ENCODE results near the gene PDE3B.
A peak's percentile ranks its signal among the peaks of the same experiment; 100 is the strongest.

Gene PDE3B

DNA sequence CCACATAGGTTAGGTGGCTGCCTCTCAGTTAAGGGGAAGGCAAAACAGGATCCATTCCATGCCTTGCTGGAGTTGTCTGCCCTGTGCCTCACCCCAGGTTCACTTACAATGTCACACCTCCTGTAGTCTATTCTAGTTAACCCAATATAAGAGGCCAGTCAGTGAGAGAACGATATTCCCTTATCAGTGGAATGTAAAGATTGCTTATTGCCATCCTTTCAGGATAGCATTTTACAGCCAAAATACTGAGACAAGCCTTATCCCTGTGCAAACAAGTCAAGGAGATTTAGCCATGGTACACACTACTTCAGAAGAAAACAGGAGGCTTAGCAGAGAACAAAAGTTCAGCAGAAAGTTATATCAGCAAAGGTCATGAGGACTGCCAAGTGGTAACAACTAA is 242.9 kb downstream of the PDE3B start:
- TF ChIP-seq, protein P1, sequence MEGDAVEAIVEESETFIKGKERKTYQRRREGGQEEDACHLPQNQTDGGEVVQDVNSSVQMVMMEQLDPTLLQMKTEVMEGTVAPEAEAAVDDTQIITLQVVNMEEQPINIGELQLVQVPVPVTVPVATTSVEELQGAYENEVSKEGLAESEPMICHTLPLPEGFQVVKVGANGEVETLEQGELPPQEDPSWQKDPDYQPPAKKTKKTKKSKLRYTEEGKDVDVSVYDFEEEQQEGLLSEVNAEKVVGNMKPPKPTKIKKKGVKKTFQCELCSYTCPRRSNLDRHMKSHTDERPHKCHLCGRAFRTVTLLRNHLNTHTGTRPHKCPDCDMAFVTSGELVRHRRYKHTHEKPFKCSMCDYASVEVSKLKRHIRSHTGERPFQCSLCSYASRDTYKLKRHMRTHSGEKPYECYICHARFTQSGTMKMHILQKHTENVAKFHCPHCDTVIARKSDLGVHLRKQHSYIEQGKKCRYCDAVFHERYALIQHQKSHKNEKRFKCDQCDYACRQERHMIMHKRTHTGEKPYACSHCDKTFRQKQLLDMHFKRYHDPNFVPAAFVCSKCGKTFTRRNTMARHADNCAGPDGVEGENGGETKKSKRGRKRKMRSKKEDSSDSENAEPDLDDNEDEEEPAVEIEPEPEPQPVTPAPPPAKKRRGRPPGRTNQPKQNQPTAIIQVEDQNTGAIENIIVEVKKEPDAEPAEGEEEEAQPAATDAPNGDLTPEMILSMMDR (conservative IDR thresholded peaks at IDR 0.05; ENCODE audit: low read length), result no peak
- H3K4me3 ChIP-seq (ENCODE audit: low read length), result no peak overlapping the region
- no peak for DNase-seq (ENCODE audit: low read depth)

DNA sequence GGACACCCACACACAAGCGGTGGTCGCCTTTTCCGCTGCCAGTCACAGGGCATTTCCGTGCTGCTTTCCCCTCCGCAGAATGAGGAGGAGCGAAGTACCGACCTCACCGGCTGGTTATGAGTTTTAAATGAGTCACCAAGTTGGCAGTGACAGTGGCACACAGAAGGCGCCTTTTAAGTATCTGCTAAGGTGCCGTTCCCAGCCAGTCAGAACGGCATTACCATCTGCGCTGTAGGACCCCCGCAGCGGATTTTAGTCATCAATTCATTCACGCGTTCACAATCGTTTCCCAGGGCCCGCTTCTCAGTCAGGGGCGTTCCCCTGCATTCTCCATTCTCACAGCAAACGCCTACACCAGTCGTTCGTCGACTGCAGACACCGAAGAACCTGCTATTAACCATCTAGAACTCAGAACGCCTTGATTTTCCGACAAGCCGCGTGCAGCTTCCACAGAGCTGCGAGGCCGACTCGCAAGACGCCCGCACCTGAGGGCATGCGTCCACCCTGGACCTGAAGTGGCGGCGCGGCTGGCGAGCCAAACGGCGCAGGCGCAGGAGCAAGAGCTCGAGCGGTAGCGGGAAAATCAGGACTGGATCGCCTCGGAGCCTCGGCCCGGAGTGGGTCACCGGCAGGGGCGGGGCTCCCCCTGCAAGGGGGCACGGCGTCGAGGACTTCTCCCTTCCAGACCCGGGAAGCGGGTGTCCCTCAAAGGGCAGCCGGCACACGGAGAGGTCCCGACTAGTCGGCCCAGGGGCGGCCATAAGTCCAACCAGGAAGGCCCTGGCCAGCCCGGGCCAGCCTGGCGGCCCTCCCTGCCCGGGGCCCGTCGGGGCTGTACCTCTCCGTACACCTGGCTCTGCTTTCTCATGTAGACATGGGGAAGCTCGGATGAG is 247.8 kb downstream of the PDE3B start:
- peak; percentile 81 for DNase-seq (ENCODE audit: low read depth)
- H3K4me3 ChIP-seq (ENCODE audit: low read length), result peak overlapping the region; percentile 85
- TF ChIP-seq, protein P1 (conservative IDR thresholded peaks at IDR 0.05; ENCODE audit: low read length), result no peak

DNA sequence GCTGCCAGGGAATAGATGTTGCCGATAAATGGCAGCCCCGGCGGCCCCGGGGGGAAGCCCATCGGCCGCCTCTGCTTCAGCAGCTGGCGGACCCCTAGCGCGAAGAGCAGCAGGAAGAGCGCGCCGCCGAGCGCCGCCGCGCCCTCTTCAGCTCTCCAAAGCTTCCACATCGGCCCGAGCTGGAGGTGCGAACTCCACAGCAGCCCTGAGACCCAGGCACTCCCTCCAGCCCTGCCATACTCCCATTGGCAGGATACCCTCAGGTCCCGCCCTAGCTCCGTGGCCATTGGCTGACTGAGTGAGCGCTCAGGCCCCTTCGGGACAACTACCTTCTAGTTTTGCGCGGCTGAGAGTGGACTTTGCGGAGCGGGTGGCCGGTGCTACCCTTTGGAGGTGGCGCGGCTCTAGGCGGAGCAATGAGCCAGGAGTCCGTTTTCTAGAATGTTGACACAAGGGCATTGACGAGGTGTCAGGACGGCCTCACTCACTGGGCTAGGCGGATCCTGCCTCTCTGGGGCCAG is 248.5 kb downstream of the PDE3B start, which contains the start of gene CYP2R1:
TSS of gene CYP2R1 (minus strand) at position 196 of the 521 bp plus-strand sequence. CDS start at position 170, 26 bp downstream.
- DNase-seq (ENCODE audit: low read depth), result peak; percentile 97
- TF ChIP-seq, protein P1 (conservative IDR thresholded peaks at IDR 0.05; ENCODE audit: low read length), result no peak
- peak within 1 kb of the TSS; percentile 85 for H3K4me3 ChIP-seq (ENCODE audit: low read length)

GRCh38 chr11:14892577-14892976 is 249.0 kb downstream of the PDE3B start:
- TF ChIP-seq, protein P1 (conservative IDR thresholded peaks at IDR 0.05; ENCODE audit: low read length), result no peak
- peak overlapping the region; percentile 85 for H3K4me3 ChIP-seq (ENCODE audit: low read length)
- DNase-seq (ENCODE audit: low read depth), result no peak

GRCh38 chr11:14894657-14895598 is 251.3 kb downstream of the PDE3B start:
- TF ChIP-seq, protein P1 (conservative IDR thresholded peaks at IDR 0.05; ENCODE audit: low read length), result no peak
- peak; percentile 78 for DNase-seq (ENCODE audit: low read depth)

DNA sequence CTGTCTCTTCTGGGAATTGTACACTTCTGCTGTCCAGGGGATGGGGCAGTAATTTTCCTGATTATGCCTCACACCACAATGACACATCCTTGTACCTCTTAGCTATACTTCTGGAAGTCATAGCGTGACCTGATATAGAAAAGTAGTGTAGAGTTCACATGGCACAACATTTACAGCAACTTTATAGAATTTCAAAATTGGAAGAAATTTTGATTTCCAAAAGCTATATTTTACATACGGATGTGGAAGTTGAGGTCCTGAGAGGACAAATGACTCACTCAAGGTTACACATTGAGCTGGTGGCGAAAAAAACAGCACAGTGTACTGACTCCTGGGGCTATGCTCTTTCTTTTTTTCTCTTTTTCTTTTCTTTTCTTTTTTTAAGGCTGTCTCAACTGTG is 254.8 kb downstream of the PDE3B start:
- TF ChIP-seq, protein P1 (conservative IDR thresholded peaks at IDR 0.05; ENCODE audit: low read length), result no peak
- no peak for DNase-seq (ENCODE audit: low read depth)

More at GRCh38 chr11:14894657-14895598, 251.3 kb downstream of the PDE3B start:
- no peak overlapping the region for H3K4me3 ChIP-seq (ENCODE audit: low read length)

More for the DNA sequence above, 254.8 kb downstream of the PDE3B start:
- H3K4me3 ChIP-seq (ENCODE audit: low read length), result no peak overlapping the region
